D341Med (cell line): Measurements from ENCODE around the gene ZNF43.
"Not testable (repeated sequence)": the region's sequence is repeated elsewhere in the genome, so short reads cannot be mapped to it uniquely, and the experiment has no call there.

Experiments
- DNase-seq: peaks from one replicate; pipeline ENCODE4 v3.0.0; 2012; ENCODE audit warnings: low spot score

ZNF43 gene

GRCh38 chr19:21808400-21809000, 27.5 kb downstream of the ZNF43 start:
- not testable (repeated sequence) for DNase-seq

- no peak for DNase-seq
Measured at GRCh38 chr19:21789466-21790085, 46.4 kb downstream of the ZNF43 start.

GRCh38 chr19:21786936-21787335, 49.0 kb downstream of the ZNF43 start:
- DNase-seq: no peak

- DNase-seq: not testable (repeated sequence)
Measured at GRCh38 chr19:21775792-21776191, 60.2 kb downstream of the ZNF43 start.

GRCh38 chr19:21767065-21767800, 68.7 kb downstream of the ZNF43 start, which contains the start of gene ZNF100:
ZNF100 (minus strand) TSS chr19:21767579; CDS start chr19:21767429, 150 bp downstream.
- peak; percentile 82 for DNase-seq

GRCh38 chr19:21766705-21767064, 69.3 kb downstream of the ZNF43 start:
- DNase-seq: not testable (repeated sequence)

- no peak for DNase-seq
Measured at GRCh38 chr19:21765151-21765550, 70.8 kb downstream of the ZNF43 start.

GRCh38 chr19:21761547-21761946, 74.4 kb downstream of the ZNF43 start:
- not testable (repeated sequence) for DNase-seq

GRCh38 chr19:21758296-21758695, 77.7 kb downstream of the ZNF43 start:
- DNase-seq: no peak

GRCh38 chr19:21755555-21755954, 80.4 kb downstream of the ZNF43 start:
- DNase-seq: not testable (repeated sequence)
